HEK293T (cell line): ENCODE data around the gene ANGPT4.

ENCODE experiments used
- ARNT ChIP-seq: fragments of 450-650 bp; IDR thresholded peaks from 2 replicates; pipeline ENCODE4 v1.6.1; 2017; ENCODE audit warnings: mild to moderate bottlenecking
- BHLHE40 ChIP-seq: fragments of 450-650 bp; IDR thresholded peaks from 2 replicates; pipeline ENCODE4 v1.6.1; 2016; ENCODE audit warnings: mild to moderate bottlenecking, moderate library complexity, borderline replicate concordance
- ELF4 ChIP-seq: fragments of 450-650 bp; IDR thresholded peaks from 2 replicates; pipeline ENCODE4 v1.6.1; 2017; ENCODE audit warnings: antibody characterized with exemption
- FOXA1 ChIP-seq: fragments of 450-650 bp; IDR thresholded peaks from 2 replicates; pipeline ENCODE4 v1.6.1; 2016; ENCODE audit warnings: mild to moderate bottlenecking
- FOXK2 ChIP-seq: fragments of 450-650 bp; IDR thresholded peaks from 2 replicates; pipeline ENCODE4 v1.6.1; 2016; ENCODE audit warnings: mild to moderate bottlenecking
- FOXM1 ChIP-seq: fragments of 450-650 bp; IDR thresholded peaks from 2 replicates; pipeline ENCODE4 v1.6.1; 2017; ENCODE audit warnings: mild to moderate bottlenecking, borderline replicate concordance
- HDGF ChIP-seq: fragments of 450-650 bp; IDR thresholded peaks from 2 replicates; pipeline ENCODE4 v1.6.1; 2017; ENCODE audit warnings: antibody characterized with exemption, borderline replicate concordance
- LEF1 ChIP-seq: fragments of 450-650 bp; IDR thresholded peaks from 2 replicates; pipeline ENCODE4 v1.6.1; 2017; ENCODE audit warnings: mild to moderate bottlenecking, borderline replicate concordance
- NFRKB ChIP-seq: fragments of 450-650 bp; IDR thresholded peaks from 2 replicates; pipeline ENCODE4 v1.6.1; 2016; ENCODE audit warnings: mild to moderate bottlenecking, moderate library complexity
- SP1 ChIP-seq: fragments of 450-650 bp; IDR thresholded peaks from 2 replicates; pipeline ENCODE4 v1.6.1; 2017
- SUZ12 ChIP-seq: fragments of 450-650 bp; IDR thresholded peaks from 2 replicates; pipeline ENCODE4 v1.6.1; 2016; ENCODE audit warnings: mild to moderate bottlenecking
- TARDBP ChIP-seq: fragments of 450-650 bp; IDR thresholded peaks from 2 replicates; pipeline ENCODE4 v1.6.1; 2016
- ZNF384 ChIP-seq: fragments of 450-650 bp; IDR thresholded peaks from 2 replicates; pipeline ENCODE4 v1.6.1; 2016

DNA sequence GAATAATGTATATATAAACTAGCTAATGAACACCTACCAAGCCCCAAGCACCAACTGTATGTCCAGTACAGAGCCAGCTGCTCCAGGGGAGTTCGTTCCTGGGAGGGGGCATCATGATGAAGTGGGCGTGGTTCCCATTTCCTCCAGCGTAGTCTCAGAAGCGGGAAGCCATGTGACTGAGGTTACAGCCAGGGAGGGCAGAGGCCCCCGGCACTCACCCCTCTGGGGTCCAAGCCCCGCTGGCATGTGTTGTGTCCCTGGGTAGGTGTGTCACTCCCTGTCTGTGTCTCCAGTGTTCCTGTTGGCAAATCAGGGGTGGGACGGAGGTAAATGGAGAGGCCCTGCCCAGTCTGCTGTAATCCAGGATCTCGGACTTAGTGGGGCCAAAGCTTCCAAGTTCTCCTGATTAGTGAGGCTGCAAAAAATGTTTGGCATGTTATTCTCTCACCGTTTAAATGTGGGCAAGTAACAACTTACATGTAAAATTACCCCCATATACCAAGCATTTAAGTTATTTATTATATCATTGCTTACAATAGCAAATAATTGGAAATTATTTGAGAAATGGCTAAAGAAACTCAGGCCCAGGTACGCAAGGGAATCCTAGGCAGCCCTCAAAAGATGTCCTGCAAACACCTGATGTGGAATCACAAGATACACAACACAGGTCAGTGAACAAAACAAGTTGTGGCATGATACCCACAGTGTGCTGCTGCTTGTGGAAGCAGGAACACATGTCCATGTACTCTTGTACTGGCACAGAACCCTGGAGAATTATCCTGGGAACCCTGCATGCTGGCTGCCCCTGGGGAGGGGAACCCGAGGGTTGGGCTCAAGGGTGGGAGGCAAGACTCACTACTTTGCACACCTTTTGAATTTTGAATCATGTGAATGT lies 60.4 kb downstream of the ANGPT4 start:
- no peak for TF ChIP-seq FOXM1
- TF ChIP-seq LEF1 = no peak
- TF ChIP-seq BHLHE40 = no peak
- no peak for TF ChIP-seq ELF4
- no peak for TF ChIP-seq ARNT
- no peak for TF ChIP-seq SP1
- TF ChIP-seq TARDBP = no peak
- no peak for TF ChIP-seq SUZ12
- no peak for TF ChIP-seq HDGF
- no peak for TF ChIP-seq NFRKB
- TF ChIP-seq ZNF384 = no peak
- TF ChIP-seq FOXA1 = no peak
- TF ChIP-seq FOXK2 = no peak
